OCI-LY3 (cell line): Measurements from ENCODE around the gene COLEC11.

Experiments
- EZH2phosphoT487 ChIP-seq: fragments of 200-600 bp; shearing (Covaris generic); IDR thresholded peaks from 2 replicates; pipeline ENCODE4 v1.6.1; 2018; ENCODE audit warnings: antibody characterized with exemption, mixed run types, low read depth
- TF ChIP-seq, protein P1 (sequence below): fragments of 200-600, 300-600 bp; sonication (generic); IDR thresholded peaks from 2 replicates; pipeline ENCODE4 v1.5.1; 2014; ENCODE audit warnings: antibody characterized with exemption, low read length, low read depth

DNA sequence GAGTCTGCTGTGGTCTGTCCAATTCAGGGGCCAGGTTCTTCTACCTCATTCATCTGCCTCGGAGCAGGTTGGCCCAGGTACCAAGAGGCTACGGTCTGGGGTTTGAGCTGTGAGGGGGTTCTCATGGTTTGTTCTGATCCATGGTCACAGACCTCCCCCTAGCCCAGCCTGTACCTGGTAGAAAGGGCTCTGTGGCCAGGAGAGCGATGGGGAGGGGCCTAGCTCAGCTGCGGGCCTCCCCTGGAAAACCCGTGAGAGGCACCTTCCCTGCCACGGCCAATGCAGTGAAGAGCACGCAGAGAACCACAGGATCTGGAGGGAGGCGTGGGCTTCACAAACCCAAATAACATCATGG lies 43.5 kb downstream of the COLEC11 start:
- TF ChIP-seq, protein P1, sequence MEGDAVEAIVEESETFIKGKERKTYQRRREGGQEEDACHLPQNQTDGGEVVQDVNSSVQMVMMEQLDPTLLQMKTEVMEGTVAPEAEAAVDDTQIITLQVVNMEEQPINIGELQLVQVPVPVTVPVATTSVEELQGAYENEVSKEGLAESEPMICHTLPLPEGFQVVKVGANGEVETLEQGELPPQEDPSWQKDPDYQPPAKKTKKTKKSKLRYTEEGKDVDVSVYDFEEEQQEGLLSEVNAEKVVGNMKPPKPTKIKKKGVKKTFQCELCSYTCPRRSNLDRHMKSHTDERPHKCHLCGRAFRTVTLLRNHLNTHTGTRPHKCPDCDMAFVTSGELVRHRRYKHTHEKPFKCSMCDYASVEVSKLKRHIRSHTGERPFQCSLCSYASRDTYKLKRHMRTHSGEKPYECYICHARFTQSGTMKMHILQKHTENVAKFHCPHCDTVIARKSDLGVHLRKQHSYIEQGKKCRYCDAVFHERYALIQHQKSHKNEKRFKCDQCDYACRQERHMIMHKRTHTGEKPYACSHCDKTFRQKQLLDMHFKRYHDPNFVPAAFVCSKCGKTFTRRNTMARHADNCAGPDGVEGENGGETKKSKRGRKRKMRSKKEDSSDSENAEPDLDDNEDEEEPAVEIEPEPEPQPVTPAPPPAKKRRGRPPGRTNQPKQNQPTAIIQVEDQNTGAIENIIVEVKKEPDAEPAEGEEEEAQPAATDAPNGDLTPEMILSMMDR: no peak
- TF ChIP-seq EZH2phosphoT487: no peak
